Dermis microvascular lymphatic vessel endothelial cell (primary cell): Measurements from ENCODE around the gene TLK2. TPM values are rescaled to one million over a fixed set of nuclear protein-coding genes. Genes with fewer than 3 reads are reported as not detected.

ENCODE experiments used
- DNase-seq, 2 donors: peaks; one replicate each; pipeline versions ENCODE4 v3.0.0 to v3.0.0-alpha.2; 2010; ENCODE audit warnings: low read depth in 2 of 2
- total RNA-seq: library from RNA; depleted of rRNA; stranded (reverse); fragments of >200 nt; gene quantifications from 2 replicates; pipeline ENCODE4 v1.2.1, GENCODE V29; 2014

Gene TLK2
- total RNA-seq, 1 donor from 2014 or later, result 35.6 TPM

GRCh38 chr17:62627904-62628633, 149.4 kb downstream of the TLK2 start:
- peak in 1 of 2 donors; percentile 51 for DNase-seq

- DNase-seq, result no peak
Measured at GRCh38 chr17:62628831-62629555, 150.4 kb downstream of the TLK2 start.

DNA sequence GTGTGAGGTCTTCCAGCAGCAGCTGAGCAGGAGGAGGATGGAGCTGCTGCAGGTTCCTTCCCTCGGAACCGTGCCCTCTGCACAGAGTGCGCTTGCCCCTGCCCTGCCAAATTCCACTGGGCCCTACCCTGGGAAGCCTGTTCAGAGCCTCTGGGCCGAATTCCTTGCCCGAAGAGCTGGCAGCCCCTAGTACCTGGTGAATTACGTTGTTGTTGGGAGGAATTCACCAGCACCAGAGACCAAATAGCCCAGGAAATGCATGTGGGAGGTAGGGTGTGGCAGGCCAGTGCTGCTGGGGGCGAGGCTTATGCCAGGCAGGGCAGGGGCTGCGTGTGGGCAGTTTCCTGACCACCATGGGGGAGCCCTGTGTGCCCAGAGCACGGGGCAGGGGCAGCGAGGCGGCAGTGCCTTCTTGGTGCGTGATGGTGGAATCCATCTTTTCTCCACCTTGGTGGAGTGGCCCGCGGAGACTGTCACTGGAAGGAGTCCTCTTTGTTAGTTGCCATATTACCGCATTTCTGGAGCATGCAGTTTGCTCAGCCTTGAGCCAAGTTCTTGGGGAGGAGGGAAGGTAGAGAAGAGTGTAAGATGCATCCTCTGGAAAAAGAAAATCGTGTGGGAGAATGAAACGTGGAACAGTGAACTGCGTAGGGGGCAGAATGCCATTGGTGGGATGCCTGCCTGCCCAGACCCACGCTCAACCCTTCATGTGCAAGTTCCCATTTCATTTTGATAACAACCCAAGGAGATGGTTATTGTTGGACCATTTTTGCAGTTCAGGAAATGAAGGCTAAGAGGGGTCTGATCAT, 151.1 kb downstream of the TLK2 start:
- no peak for DNase-seq

- DNase-seq, result no peak
Measured at GRCh38 chr17:62630365-62631085, 151.9 kb downstream of the TLK2 start.

- no peak for DNase-seq
Measured at GRCh38 chr17:62631086-62631935, 152.7 kb downstream of the TLK2 start.

DNA sequence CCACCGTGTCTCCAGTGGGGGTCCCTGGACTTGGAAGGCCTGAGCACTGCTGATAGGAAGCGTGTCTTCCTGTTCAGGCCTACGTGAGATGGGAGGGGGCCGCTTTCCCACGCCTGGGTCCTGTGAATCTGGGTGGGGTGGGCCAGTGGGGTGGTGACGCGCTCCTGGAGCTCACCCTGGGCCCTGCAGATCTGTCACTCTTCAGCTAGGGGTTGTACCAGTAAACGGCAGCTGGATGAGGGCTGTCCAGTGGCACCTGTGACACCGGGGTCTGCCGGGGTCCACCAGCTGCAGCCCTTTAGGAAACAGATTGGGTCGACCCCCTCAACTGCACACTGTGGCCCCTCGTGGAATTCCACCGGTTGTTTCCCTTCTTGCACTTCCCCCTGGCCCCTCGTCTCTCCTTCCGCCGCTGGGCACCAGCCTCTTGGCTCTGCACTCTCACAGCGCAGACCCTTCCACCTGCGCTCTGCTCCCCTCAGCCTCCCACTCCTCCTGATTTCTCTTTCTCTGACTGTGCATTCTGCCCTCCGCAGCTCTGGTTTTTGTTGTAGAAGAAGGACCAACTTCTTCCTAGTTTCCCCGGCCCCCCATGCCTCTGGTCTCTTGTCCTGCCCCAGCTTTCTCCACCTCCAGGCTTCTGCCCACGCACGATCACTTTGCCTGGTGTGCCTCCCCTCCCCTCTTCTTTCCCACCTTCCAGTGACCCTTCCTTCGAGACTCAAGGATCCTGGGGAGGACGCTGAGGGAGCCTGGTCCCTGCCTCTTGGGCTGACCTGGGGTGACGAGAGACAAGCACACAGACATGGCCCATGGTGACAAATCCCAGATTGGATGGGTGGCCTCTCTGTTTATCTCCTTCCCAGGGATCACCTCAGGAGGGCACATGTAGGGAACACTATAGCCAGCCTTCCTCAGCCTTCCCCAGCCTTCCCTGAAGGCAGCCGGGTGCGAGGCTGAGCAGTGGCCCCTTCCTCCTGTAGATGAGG, 153.6 kb downstream of the TLK2 start:
- DNase-seq, result no peak

DNA sequence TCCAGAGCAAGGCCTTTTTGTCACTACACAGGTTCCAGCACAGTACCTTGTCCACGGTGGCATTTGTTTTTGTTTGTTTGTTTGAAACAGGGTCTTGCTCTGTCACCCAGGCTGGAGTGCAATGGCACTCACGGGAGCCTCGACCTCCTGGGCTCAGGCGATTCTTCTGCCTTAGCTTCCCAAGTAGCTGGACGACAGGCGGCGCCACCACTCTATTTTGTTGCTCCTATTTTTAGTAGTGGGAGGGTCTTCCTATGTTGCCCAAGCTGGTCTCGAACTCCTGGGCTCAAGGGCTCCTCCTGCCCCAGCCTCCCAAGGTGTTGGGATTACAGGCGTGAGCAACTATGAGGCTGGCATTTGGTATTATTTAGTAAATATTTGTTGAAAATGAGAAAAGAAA, 159.2 kb downstream of the TLK2 start:
- no peak for DNase-seq

DNA sequence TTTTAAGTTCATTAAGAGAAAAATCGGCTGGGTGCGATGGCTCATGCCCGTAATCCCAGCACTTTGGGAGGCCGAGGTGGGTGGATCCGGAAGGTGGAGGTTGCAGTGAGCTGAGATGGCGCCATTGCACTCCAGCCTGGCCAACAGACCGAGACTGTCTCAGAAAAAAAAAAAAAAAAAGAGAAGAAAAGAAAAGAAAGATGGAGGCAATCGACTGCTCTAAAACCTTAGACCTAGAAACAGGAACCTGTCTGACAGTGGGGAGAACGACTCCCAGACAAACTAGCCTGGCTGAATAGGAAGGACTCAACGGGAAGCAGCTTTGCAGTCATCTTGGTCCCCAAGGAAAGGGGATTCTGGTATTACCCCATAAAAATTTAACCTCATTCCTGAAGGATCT, 162.5 kb downstream of the TLK2 start:
- no peak for DNase-seq

DNA sequence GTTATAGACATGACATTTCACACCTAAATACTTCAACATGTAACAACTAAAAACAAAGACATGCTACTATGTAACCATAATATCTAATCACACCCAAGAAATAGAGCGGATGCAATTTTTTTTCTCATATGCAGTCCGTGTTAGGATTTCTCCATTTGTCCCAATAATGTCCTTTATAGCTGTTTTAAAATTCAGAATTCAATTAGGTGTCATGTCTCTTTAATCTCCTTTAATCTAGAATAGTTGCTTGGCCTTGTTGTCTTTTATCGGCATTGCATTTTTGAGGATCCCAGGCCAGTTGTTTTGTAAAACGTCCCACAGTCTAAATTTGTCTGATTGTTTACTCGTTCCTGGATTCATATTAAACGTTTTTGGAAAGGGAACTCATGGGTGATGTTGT, 163.3 kb downstream of the TLK2 start:
- DNase-seq, result no peak

DNA sequence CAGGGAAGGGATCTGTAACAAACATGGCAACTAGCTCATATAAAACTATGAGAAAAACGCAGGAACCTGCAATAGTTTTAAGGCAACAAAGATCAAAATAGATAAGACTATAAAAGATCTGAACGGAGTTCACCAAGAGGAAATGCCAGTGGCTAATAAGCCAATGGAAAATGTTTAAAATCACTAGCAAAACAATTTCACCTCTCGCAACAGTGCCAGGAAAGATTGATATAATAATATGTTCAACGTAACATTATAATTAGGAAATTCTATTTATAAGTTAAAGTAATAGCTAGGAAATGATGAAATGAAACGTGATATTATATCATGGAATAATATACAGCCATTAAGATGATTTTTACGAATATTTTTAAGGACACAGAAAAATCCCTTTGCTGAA, 164.9 kb downstream of the TLK2 start:
- DNase-seq, result peak; percentile 52 to 69

- no peak for DNase-seq
Measured at GRCh38 chr17:62644487-62645173, 166.0 kb downstream of the TLK2 start.

- no peak for DNase-seq
Measured at GRCh38 chr17:62648251-62648955, 169.8 kb downstream of the TLK2 start.

- DNase-seq, result no peak
Measured at GRCh38 chr17:62648956-62649294, 170.3 kb downstream of the TLK2 start.

GRCh38 chr17:62649570-62649969, 170.9 kb downstream of the TLK2 start:
- no peak for DNase-seq

- DNase-seq, result no peak
Measured at GRCh38 chr17:62650587-62650986, 172.0 kb downstream of the TLK2 start.

DNA sequence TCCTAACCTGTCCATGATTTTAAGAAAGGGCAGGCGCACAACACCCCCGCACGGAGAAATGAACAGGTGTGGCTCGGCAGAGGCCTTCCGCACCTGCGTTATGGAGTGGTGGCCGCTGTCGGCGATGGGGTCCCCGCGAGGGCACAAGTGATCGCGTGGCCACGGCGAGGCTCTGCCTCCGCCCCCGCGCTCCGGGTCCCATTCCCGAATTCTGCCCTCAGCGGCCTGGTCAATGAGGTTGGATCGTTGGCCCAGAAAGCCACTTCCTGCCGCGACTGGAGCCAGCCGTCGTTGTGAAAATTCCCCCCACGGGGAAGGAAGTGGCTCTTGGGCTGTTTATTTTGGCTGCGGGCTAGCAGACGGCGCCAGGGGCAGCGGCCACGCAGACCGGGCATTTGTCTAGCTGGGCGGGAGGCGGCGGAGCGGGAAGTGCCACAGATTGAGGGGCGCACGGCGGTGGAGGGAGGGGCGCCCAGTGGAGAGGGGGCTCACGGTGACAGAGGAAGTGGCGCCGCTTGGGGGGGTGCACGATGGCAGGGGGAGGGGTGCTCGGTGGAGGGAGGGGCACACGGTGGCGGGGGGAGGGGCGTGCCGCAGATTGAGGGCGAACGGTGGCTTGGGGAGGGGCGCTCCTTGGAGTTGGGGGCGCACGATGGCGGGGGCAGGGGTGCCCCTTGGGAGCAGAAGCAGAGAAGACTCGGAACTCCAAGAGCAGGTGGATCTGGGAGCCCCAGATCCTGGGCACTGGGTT, 173.8 kb downstream of the TLK2 start:
- DNase-seq, result peak; percentile 71 to 87

GRCh38 chr17:62653002-62653825, 174.6 kb downstream of the TLK2 start:
- DNase-seq, result peak in 1 of 2 donors; percentile 54
